ENCODE data around the gene MTARC2.

The MTARC2 gene

DNA sequence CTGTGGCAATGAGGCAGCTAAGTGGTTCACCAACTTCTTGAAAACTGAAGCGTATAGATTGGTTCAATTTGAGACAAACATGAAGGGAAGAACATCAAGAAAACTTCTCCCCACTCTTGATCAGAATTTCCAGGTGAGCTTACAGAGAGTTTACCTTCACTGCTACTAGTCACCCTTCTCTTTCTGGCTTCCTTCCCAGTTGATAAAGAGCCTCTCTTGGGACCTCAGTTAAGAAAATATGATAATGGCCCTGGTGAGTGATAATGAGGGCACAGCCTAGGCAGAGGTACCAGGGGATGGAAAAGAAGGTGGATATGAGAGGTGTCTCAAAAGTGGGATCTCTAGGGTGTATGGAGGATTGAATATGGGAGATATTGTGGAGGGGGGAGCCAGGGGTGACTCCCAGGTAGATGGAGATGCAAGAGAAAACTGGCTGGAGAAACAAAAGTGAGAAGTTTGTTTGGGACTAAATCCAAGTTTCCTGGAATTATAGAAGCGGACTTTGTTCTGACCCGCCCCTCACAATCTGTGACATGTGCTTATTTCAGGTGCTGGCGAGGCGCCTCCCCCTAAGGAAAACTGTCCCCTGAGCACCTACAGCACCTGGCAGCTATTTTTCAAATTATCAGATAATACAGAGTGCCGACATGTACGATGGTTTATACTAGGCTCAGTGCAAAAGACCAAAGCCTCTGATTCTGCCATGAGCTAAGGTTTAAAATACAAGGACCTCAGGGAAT is 13.7 kb downstream of the MTARC2 start:
- Histone ChIP-seq H3K27ac (ENCODE audit: low read depth, low read length) (no peak overlapping the region), H3K9ac (ENCODE audit: low read length) (no peak overlapping the region), H4K8ac (ENCODE audit: low read depth, low read length) (no peak overlapping the region), H3K18ac (ENCODE audit: low read length) (no peak overlapping the region), H2BK5ac (ENCODE audit: low read length) (no peak overlapping the region), H2AK5ac (ENCODE audit: low read length) (no peak overlapping the region), H2BK15ac (replicated peaks; ENCODE audit: low read depth) (no peak overlapping the region), H3K4ac (ENCODE audit: low read depth, low read length) (no peak overlapping the region), H3K27me3 (ENCODE audit: insufficient read depth, low read length, poor library complexity) (no peaks in the 10 kb centered on the region), H3K4me2 (ENCODE audit: low read length) (no peak overlapping the region), H3K56ac (ENCODE audit: low read length) (no peak overlapping the region), H3K79me1 (ENCODE audit: low read length) (no peaks in the 10 kb centered on the region), H3K4me3 (ENCODE audit: low read length) (no peak overlapping the region), H3K23ac (ENCODE audit: low read length) (no peak overlapping the region), H2BK120ac (ENCODE audit: low read depth, low read length) (no peak overlapping the region), H3K36me3 (ENCODE audit: control insufficient read depth, insufficient read depth, low read length) (no peaks in the 10 kb centered on the region), H4K5ac (ENCODE audit: low read length) (no peak overlapping the region), H3K4me1 (ENCODE audit: control insufficient read depth, low read depth, low read length) (no peaks in the 10 kb centered on the region), H3K79me2 (ENCODE audit: control insufficient read depth, insufficient read depth, low read length) (no peaks in the 10 kb centered on the region)
- DNase-seq = no peak
- WGBS (ENCODE audit: extremely low coverage, insufficient coverage, low lambda C conversion rate) = no CpG with 5 or more reads among the region's 7 CpGs

- no peaks in the 10 kb centered on the region for H3K27me3 ChIP-seq (ENCODE audit: insufficient read depth, low read length, poor library complexity)
- H3K4me3 ChIP-seq (ENCODE audit: low read length) = no peak overlapping the region
- no peak overlapping the region for H3K9ac ChIP-seq (ENCODE audit: low read length)
- no peak overlapping the region for H2AK5ac ChIP-seq (ENCODE audit: low read length)
- H4K5ac ChIP-seq (ENCODE audit: low read length) = no peak overlapping the region
- WGBS (ENCODE audit: extremely low coverage, insufficient coverage, low lambda C conversion rate) = no CpG with 5 or more reads among the region's 3 CpGs
- no peak overlapping the region for H2BK15ac ChIP-seq (replicated peaks; ENCODE audit: low read depth)
- no peak for DNase-seq
- no peak overlapping the region for H3K27ac ChIP-seq (ENCODE audit: low read depth, low read length)
- H3K79me2 ChIP-seq (ENCODE audit: control insufficient read depth, insufficient read depth, low read length) = no peaks in the 10 kb centered on the region
- H3K4me2 ChIP-seq (ENCODE audit: low read length) = no peak overlapping the region
- H3K56ac ChIP-seq (ENCODE audit: low read length) = no peak overlapping the region
- H3K4me1 ChIP-seq (ENCODE audit: control insufficient read depth, low read depth, low read length) = no peaks in the 10 kb centered on the region
- no peak overlapping the region for H4K8ac ChIP-seq (ENCODE audit: low read depth, low read length)
- H3K18ac ChIP-seq (ENCODE audit: low read length) = no peak overlapping the region
- no peak overlapping the region for H3K4ac ChIP-seq (ENCODE audit: low read depth, low read length)
- no peak overlapping the region for H2BK5ac ChIP-seq (ENCODE audit: low read length)
- H3K79me1 ChIP-seq (ENCODE audit: low read length) = no peaks in the 10 kb centered on the region
- H2BK120ac ChIP-seq (ENCODE audit: low read depth, low read length) = no peak overlapping the region
- no peaks in the 10 kb centered on the region for H3K36me3 ChIP-seq (ENCODE audit: control insufficient read depth, insufficient read depth, low read length)
- no peak overlapping the region for H3K23ac ChIP-seq (ENCODE audit: low read length)
These were observed 16.6 kb downstream of the MTARC2 start for GRCh38 chr1:220764757-220765156.

- no peak overlapping the region for H3K27ac ChIP-seq (ENCODE audit: low read depth, low read length)
- no CpG with 5 or more reads among the region's 8 CpGs for WGBS (ENCODE audit: extremely low coverage, insufficient coverage, low lambda C conversion rate)
- no peak for DNase-seq
These were observed 19.4 kb downstream of the MTARC2 start for GRCh38 chr1:220767312-220768125.

DNA sequence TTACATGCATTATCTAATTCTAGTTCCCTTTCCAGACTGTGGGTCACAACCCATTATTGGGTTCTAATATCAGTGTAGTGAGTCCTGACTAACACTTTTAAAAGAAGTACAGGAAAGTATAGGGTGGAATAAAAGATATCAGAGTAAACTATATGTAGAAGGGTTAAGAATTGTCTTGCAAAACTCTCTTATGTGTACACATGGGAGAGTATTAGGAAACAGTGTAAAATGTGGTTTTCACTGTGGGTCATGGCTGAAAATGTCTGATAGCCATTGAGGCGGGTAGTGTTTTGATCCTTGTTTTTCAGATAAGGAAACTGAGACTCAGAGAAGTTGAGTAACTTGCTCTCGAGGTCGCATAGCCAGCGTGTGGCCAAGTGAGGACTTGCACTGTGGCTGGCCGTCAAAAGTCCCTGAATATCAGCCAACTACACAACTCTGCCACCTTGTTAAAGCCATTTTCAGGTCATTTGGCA is 20.0 kb downstream of the MTARC2 start:
- WGBS (ENCODE audit: extremely low coverage, insufficient coverage, low lambda C conversion rate) = no CpG with 5 or more reads among the region's 5 CpGs
- Histone ChIP-seq H3K27me3 (ENCODE audit: insufficient read depth, low read length, poor library complexity) (no peaks in the 10 kb centered on the region), H2BK15ac (replicated peaks; ENCODE audit: low read depth) (no peak overlapping the region), H4K5ac (ENCODE audit: low read length) (no peak overlapping the region), H3K4ac (ENCODE audit: low read depth, low read length) (no peak overlapping the region), H4K8ac (ENCODE audit: low read depth, low read length) (no peak overlapping the region), H3K4me2 (ENCODE audit: low read length) (no peak overlapping the region), H3K18ac (ENCODE audit: low read length) (no peak overlapping the region), H2AK5ac (ENCODE audit: low read length) (no peak overlapping the region), H2BK5ac (ENCODE audit: low read length) (no peak overlapping the region), H3K27ac (ENCODE audit: low read depth, low read length) (no peak overlapping the region), H3K9ac (ENCODE audit: low read length) (no peak overlapping the region), H3K4me3 (ENCODE audit: low read length) (no peak overlapping the region), H3K56ac (ENCODE audit: low read length) (no peak overlapping the region), H3K36me3 (ENCODE audit: control insufficient read depth, insufficient read depth, low read length) (no peaks in the 10 kb centered on the region), H3K79me1 (ENCODE audit: low read length) (no peaks in the 10 kb centered on the region), H3K23ac (ENCODE audit: low read length) (no peak overlapping the region), H3K4me1 (ENCODE audit: control insufficient read depth, low read depth, low read length) (no peaks in the 10 kb centered on the region), H2BK120ac (ENCODE audit: low read depth, low read length) (no peak overlapping the region), H3K79me2 (ENCODE audit: control insufficient read depth, insufficient read depth, low read length) (no peaks in the 10 kb centered on the region)
- no peak for DNase-seq

More at GRCh38 chr1:220767312-220768125, 19.4 kb downstream of the MTARC2 start:
- Histone ChIP-seq H3K36me3 (ENCODE audit: control insufficient read depth, insufficient read depth, low read length) (no peaks in the 10 kb centered on the region), H2BK15ac (replicated peaks; ENCODE audit: low read depth) (no peak overlapping the region), H4K5ac (ENCODE audit: low read length) (no peak overlapping the region), H3K9ac (ENCODE audit: low read length) (no peak overlapping the region), H3K4me1 (ENCODE audit: control insufficient read depth, low read depth, low read length) (no peaks in the 10 kb centered on the region), H2BK5ac (ENCODE audit: low read length) (no peak overlapping the region), H3K79me2 (ENCODE audit: control insufficient read depth, insufficient read depth, low read length) (no peaks in the 10 kb centered on the region), H3K18ac (ENCODE audit: low read length) (no peak overlapping the region), H3K4me2 (ENCODE audit: low read length) (no peak overlapping the region), H2BK120ac (ENCODE audit: low read depth, low read length) (no peak overlapping the region), H3K56ac (ENCODE audit: low read length) (no peak overlapping the region), H2AK5ac (ENCODE audit: low read length) (no peak overlapping the region), H3K4me3 (ENCODE audit: low read length) (no peak overlapping the region), H4K8ac (ENCODE audit: low read depth, low read length) (no peak overlapping the region), H3K27me3 (ENCODE audit: insufficient read depth, low read length, poor library complexity) (no peaks in the 10 kb centered on the region), H3K23ac (ENCODE audit: low read length) (no peak overlapping the region), H3K79me1 (ENCODE audit: low read length) (no peaks in the 10 kb centered on the region), H3K4ac (ENCODE audit: low read depth, low read length) (no peak overlapping the region)

DNA sequence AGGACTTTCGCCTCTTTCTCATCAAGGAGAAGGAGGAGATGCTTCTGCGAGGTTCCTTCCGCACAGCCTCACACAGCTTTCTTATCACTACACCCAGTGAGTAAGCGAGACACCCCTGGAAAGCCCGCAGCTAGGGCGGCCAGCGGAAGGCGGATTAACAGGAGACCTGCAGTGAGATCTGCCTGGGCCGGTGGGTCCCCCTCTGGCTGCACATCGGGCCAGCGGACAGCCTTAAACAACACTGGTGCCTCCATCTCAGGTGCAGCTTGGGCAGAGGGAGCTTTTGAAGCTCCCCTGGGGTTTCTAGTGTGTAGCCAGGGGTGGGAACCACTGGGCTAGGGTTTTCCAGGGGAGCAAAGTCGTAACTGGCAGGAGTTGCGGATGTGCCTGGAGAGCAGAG is 21.1 kb downstream of the MTARC2 start:
- Histone ChIP-seq H4K5ac (ENCODE audit: low read length) (no peak overlapping the region), H3K79me1 (ENCODE audit: low read length) (no peaks in the 10 kb centered on the region), H3K18ac (ENCODE audit: low read length) (no peak overlapping the region), H3K4me3 (ENCODE audit: low read length) (no peak overlapping the region), H3K36me3 (ENCODE audit: control insufficient read depth, insufficient read depth, low read length) (no peaks in the 10 kb centered on the region), H4K8ac (ENCODE audit: low read depth, low read length) (no peak overlapping the region), H2BK5ac (ENCODE audit: low read length) (no peak overlapping the region), H3K79me2 (ENCODE audit: control insufficient read depth, insufficient read depth, low read length) (no peaks in the 10 kb centered on the region), H3K9ac (ENCODE audit: low read length) (no peak overlapping the region), H3K56ac (ENCODE audit: low read length) (no peak overlapping the region), H3K4me1 (ENCODE audit: control insufficient read depth, low read depth, low read length) (no peaks in the 10 kb centered on the region), H2AK5ac (ENCODE audit: low read length) (no peak overlapping the region), H3K4ac (ENCODE audit: low read depth, low read length) (no peak overlapping the region), H3K4me2 (ENCODE audit: low read length) (no peak overlapping the region), H2BK15ac (replicated peaks; ENCODE audit: low read depth) (no peak overlapping the region), H3K27ac (ENCODE audit: low read depth, low read length) (no peak overlapping the region), H3K23ac (ENCODE audit: low read length) (no peak overlapping the region), H2BK120ac (ENCODE audit: low read depth, low read length) (no peak overlapping the region), H3K27me3 (ENCODE audit: insufficient read depth, low read length, poor library complexity) (no peaks in the 10 kb centered on the region)
- no peak for DNase-seq
- WGBS (ENCODE audit: extremely low coverage, insufficient coverage, low lambda C conversion rate) = no CpG with 5 or more reads among the region's 13 CpGs

Data from mesendoderm (in vitro differentiated cells).